ENCODE results near the gene TUT4.

TUT4 gene

DNA sequence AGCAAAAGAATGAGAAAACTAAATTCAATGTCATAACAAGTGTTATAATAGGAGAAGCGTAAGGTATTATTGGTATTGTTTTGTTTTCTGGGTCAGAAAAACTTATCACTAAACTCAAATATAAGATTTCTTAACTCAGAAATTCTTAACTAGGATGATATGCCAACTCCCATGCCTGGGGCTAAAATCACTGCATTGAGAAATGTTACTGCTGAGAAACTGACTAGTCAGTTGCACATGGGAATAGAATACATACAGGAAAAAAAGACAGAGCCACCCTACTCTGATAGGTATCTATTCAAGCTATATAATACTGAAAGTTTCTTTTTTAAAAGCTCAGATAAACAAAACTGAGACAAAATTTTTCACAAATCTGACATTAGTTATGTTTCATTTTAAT is 92.2 kb downstream of the TUT4 start:
- DNase-seq = no peak

DNA sequence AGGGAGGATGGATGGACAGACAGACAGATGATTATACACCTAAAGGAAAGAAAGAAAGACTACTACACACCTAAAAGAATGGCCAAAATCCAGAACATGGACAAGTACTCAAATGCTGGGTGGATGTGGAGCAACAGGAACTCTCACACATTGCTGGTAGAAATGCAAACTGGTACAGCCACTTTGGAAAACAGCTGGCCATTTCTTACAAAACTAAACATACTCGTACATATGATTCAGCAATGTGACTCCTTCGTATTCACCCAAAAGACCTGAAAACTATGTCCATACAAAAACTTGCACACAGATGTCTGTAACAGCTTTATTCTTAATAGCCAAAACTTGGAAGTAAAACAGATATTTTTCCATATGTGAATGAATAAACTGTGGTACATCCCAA is 97.2 kb downstream of the TUT4 start:
- DNase-seq = no peak

GRCh38 chr1:52454779-52455178 is 98.1 kb downstream of the TUT4 start:
- no peak for DNase-seq

DNA sequence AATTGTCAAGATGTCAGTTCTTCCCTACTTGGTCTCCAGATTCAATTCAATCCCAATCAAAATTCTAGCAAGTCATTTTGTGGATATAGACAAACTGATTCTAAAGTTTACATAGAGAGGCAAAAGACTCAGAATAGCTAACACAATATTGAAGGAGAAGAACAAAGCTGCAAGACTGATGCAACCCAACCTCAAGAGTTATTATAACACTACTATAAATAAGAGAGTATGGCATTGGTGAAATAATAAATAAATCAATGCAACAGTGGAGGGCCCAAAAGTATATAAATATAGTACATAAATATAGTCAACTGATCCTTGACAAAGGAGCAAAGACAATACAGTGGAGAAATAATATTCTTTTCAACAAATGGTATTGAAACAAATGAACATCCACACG is 98.8 kb downstream of the TUT4 start:
- no peak for DNase-seq

- DNase-seq = no peak
Measured at GRCh38 chr1:52444463-52444862, 108.4 kb downstream of the TUT4 start.

DNA sequence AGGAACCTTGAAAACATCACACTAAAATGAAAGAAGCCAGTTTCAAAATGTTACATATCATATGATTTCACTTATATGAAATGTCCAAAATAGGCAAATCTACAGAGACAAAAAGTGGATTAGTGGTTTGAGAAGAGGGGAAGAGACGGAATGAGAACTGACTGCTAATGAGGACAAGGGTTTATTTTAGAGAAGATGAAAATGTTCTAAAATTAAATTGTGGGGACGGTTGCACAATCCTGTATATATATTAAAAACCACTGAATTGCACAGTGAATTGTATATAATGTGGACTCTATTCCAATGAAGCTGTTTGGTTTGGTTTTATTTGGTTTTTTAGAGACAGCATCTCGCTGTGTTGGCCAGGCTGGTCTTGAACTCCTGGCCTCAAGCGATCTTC is 112.9 kb downstream of the TUT4 start:
- DNase-seq = no peak

GRCh38 chr1:52436817-52437216 is 116.1 kb downstream of the TUT4 start:
- no peak for DNase-seq

- no peak for DNase-seq
Measured at GRCh38 chr1:52435650-52436049, 117.2 kb downstream of the TUT4 start.

DNA sequence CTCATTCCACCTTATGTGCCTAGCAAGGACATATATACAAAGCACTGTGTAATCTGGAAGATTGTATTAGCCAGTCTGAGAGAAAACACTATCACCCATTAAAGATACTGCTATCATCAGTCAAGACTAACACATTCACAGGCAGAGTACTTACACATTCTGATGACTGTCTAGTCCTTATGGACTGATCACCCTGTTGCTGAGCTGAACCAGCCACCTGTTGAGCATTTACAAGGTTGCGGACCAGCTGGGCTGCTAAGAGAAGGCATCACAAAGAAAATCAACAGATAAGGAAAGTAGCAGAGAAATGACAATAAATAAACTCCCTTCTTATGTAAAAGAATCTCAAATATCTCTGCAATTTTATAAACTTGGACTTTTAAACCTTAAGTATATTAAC is 117.7 kb downstream of the TUT4 start:
- DNase-seq = no peak

DNA sequence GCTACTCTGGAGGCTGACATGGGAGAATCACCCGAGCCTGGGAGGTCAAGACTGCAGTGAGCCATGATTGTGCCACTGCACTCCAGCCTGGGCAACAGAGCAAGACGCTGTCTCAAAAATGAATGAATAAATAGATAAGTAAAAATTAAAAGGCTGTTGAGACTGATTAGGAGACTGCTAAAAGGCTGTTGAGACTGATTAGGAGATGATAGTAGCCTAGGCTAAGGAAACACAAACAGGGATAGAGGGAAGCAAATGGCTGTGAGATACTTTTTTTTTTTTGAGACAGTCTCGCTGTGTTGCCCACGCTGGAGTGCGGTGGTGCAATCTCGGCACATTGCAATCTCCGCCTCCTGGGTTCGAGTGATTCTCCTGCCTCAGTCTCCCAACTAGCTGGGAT is 120.1 kb downstream of the TUT4 start:
- DNase-seq = no peak

GRCh38 chr1:52427152-52427551 is 125.7 kb downstream of the TUT4 start:
- DNase-seq = no peak

- DNase-seq = no peak
Measured at GRCh38 chr1:52426371-52426770, 126.5 kb downstream of the TUT4 start.

DNA sequence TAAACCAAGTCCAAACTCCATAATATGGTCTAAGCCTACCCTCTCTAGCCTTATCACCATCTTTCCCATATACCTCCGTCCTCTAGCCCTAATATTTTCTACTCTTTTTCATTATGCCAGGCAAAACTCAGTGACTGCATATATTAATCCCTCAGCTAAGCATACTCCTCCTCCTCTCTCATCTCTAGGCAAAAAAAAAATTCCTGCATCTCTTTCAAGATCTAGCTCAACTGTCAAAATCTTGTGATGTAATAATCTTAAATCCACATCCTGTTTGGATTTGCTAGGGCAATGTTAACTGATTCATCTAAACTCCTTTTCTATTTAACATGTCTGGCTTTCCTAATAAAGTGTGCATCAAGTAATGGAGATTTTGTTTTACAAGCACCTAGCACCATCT is 128.1 kb downstream of the TUT4 start:
- DNase-seq = peak in 1 of 5 experiments; percentile 30

GRCh38 chr1:52424231-52424636 is 128.7 kb downstream of the TUT4 start:
- peak in 3 of 5 experiments; percentile 12 to 91 (median 67) for DNase-seq

DNA sequence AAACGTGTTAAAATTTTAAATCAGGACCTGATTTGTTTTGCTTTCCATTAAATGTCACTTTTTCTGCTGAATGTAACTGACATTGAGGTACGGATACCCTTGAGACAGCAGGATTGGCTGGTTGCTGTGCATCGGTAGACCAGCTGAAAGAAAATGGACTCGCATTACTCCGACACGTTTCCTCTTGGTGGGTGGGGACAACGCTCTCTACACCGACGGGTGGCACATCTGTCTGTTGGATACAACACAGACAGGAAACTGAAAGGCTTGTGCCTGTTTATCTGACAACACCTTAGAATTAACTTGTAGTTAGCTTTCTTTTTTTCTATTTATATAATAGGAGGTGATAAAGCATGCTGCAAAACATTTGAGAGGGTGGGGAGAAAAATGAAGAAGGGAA is 129.1 kb downstream of the TUT4 start:
- peak; percentile 27 to 95 (median 64) for DNase-seq

GRCh38 chr1:52423055-52423454 is 129.8 kb downstream of the TUT4 start:
- DNase-seq = no peak

- DNase-seq = no peak
Measured at GRCh38 chr1:52420713-52421112, 132.2 kb downstream of the TUT4 start.

- DNase-seq = no peak
Measured at GRCh38 chr1:52416811-52417210, 136.1 kb downstream of the TUT4 start.

DNA sequence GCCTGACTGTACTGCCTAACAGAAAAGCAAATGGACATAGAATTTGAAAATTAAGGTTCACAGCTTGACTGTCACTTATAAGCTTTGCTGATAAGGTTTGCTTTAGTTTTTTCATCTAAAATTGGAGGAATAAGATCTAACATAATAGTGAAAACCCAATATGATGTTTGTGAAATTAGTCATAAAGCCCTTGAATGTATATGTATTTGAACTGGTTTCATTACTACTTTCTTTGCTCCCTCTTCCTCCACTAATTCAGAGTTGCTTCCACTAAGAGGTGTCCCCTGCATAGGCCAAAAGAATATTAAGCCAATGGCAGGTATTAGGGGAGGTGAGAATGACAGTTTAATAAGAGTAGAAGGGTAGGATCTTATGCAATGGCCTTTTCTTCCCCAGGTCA is 137.9 kb downstream of the TUT4 start:
- DNase-seq = no peak

DNA sequence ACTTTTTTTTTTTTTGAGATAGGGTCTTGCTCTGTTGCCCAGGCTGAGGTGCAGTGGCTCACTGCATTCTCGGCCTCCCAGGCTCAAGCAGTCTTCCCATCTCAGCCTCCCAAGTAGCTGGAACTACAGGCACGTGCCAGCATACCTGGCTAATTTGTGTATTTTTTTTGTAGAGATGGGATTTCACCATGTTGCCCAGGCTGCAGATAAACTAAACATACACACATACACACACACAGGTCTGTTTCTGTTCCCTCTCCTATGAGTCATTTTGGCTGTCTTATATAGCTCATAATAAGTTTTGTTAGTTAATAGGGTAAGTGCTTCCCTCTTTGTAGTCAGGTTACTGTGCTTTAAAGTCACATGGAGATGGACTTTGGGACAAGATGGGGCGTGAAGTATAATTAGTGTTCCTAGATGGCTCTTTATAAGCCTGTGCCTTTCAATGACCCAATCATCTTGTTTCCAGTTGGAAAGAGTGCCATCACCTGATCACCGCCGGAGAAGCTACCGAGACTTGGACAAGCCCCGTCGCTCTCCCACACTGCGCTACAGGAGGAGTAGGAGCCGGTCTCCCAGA is 139.4 kb downstream of the TUT4 start:
- DNase-seq = no peak

GRCh38 chr1:52404975-52405338 is 147.9 kb downstream of the TUT4 start:
- no peak for DNase-seq

DNA sequence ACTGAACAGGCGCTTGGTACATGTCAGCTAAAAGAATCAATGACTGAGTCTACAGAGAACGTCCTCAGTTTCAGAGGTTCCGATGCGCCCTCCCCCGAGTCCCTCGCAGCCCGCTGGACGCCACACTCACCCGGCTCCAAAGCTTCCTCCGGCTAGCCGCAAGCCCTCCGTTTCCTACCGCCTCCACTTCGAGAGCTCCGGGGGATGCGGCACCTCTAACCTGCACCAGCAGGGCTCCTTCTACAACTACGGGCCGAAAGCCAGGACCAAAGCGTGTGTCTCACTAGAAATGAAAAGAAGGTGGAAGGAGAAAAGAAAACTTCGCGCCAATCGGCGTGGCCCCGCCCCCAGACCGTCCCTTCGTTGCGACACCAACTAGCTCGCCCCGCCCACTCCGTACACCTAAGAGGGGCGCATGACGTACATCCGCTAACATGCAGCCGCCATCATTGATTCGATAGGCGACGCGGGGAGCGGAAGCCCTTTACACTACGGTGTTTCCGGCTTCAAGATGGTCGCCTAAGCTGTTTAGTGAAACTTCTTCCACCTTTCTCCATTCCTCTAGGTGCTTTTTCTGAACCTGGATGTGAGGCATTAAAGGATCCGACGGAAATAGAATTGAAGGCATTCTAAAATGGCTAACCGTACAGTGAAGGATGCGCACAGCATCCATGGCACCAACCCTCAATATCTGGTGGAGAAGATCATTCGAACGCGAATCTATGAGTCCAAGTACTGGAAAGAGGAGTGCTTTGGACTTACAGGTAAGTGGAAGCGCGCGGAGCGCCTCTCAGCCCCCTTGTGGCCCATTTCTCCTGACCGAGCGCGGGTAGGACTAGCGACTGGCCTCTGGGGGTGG is 148.5 kb downstream of the TUT4 start, which contains the start of the genes ORC1 and PRPF38A:
ORC1 (minus strand) TSS at position 308 of the 859 bp plus-strand sequence. CDS start 2,200 bp downstream, outside the sequence.
PRPF38A (plus strand) TSS at position 487 of the 859 bp plus-strand sequence; CDS start at position 635, 148 bp downstream.
- DNase-seq = peak; percentile 92 to 99 (median 95)

DNA sequence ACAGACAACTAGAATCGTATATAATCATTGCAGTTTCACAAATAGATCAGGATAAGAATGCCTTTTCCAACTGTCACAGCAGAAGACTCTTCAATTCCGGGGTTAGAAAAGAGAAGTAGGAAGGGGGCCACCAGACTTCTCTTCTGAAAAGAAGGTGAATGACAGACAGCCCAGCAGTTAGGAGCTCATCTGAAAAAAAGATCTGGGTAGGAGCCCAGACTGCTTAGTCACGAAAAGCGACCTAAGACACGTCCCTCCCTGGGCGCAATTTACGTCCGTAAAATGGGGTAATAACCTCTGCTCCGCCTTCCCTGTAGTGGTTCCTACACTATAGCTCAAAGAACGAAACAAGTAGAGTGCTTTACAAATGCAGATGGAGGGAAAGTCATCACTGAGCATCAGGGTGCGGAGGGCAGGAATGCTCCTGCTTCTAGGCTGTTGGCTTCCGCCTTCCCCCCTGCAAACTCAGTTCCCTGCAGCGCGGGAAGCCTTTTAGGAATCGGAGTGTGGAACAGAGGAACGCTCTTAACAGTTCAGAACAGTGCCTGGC is 149.3 kb downstream of the TUT4 start:
- DNase-seq = peak in 4 of 5 experiments; percentile 26 to 93 (median 42)

DNA sequence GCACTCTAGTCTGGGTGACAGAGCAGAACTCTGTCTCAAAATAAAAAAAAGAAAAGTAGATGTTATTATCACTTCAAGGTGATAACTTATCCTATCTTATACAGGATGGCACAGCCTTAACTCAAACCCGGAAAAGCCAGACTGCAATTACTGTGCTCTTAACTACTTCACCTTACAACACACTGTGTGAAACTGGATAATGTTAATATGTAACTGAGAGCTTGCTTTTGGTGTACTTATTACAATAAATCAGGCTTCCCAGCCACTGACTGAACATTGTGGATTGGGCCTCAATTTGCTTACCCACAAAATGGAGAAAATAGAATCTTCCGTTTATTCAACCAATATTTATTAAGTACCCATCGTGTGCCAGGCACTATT is 150.0 kb downstream of the TUT4 start:
- no peak for DNase-seq
